CD4-positive, alpha-beta T cell treated with Interleukin-17A for 1 hour (primary cell): ENCODE results near the gene CISD2.
"Not testable (repeated sequence)": the region's sequence is repeated elsewhere in the genome, so short reads cannot be mapped to it uniquely, and the experiment has no call there.

Experiments
- DNase-seq: peaks from one replicate; pipeline ENCODE4 v3.0.0-alpha.2; 2020

The CISD2 gene

GRCh38 chr4:102938063-102938462 lies 69.3 kb downstream of the CISD2 start:
- DNase-seq: not testable (repeated sequence)
